H1 (cell line): ENCODE data around the gene BZW2. TPM values are rescaled to one million over a fixed set of nuclear protein-coding genes. Genes with fewer than 3 reads are reported as not detected.

ENCODE experiments used
- CTCF ChIA-PET: fragments of 300-600 bp; sonication (Branson Sonifier 250); formaldehyde crosslinking; loops from one replicate; lab custom pipeline; 2021; ENCODE audit not compliant: partially characterized antibody; lab: Charles Lee
- POLR2A ChIA-PET: fragments of 300-600 bp; sonication (Branson Sonifier 250); formaldehyde crosslinking; loops from one replicate; lab custom pipeline; 2021; ENCODE audit warnings: inconsistent platforms; ENCODE audit not compliant: partially characterized antibody; lab: Charles Lee
- DNase-seq, 2 experiments: peaks; one replicate each; pipeline versions ENCODE4 v3.0.0 to v3.0.0-alpha.2; 2010 to 2022; ENCODE audit warnings: low spot score in 2 of 2, low read depth in 1 of 2, mixed read lengths in 1 of 2
- FAIRE-seq: peaks from 2 replicates; lab custom pipeline; 2011; peaks lifted over from hg19 to GRCh38; lab: Jason Lieb, UNC
- H2AFZ ChIP-seq: 2 replicates; pipeline ENCODE4 v1.8.1; 2012; ENCODE audit warnings: low read length, inconsistent platforms
- H2AK5ac ChIP-seq: 2 replicates; pipeline ENCODE4 v1.6.1; 2013; ENCODE audit warnings: low read depth, low read length
- H2BK120ac ChIP-seq: replicated peaks from 2 replicates; pipeline ENCODE3; 2013; ENCODE audit warnings: low read depth, low read length, inconsistent platforms
- H2BK12ac ChIP-seq: 2 replicates; pipeline ENCODE4 v1.6.1; 2013; ENCODE audit warnings: low read depth, low read length
- H2BK15ac ChIP-seq: 2 replicates; pipeline ENCODE4 v1.6.1; 2013; ENCODE audit warnings: low read length
- H2BK20ac ChIP-seq: 2 replicates; pipeline ENCODE4 v1.6.1; 2013; ENCODE audit warnings: low read length
- H2BK5ac ChIP-seq: 2 replicates; pipeline ENCODE4 v1.6.1; 2013; ENCODE audit warnings: low read depth, low read length
- H3K14ac ChIP-seq: 2 replicates; pipeline ENCODE4 v1.6.1; 2013; ENCODE audit warnings: inconsistent platforms; ENCODE audit not compliant: insufficient read length
- H3K18ac ChIP-seq: 2 replicates; pipeline ENCODE4 v1.6.1; 2013; ENCODE audit warnings: low read length; ENCODE audit errors: extremely low read depth
- H3K23ac ChIP-seq: 2 replicates; pipeline ENCODE4 v1.6.1; 2013; ENCODE audit warnings: inconsistent platforms; ENCODE audit not compliant: insufficient read length
- H3K23me2 ChIP-seq: 2 replicates; pipeline ENCODE4 v1.6.1; 2013; ENCODE audit warnings: low read depth, low read length
- H3K27ac ChIP-seq: 2 replicates; pipeline ENCODE4 v1.6.1; 2011; ENCODE audit warnings: low read depth, low read length, inconsistent platforms
- H3K27me3 ChIP-seq, 4 experiments: replicated peaks in 1 of 4; 1 replicate in 1 of 4; 2 replicates in 3 of 4; pipeline versions ENCODE4 v1.6.1 to v1.8.1; 2011 to 2013; ENCODE audit warnings: low read length in 3 of 4, mild to moderate bottlenecking in 3 of 4, inconsistent platforms in 2 of 4, mixed read lengths in 2 of 4, moderate library complexity in 1 of 4; ENCODE audit not compliant: control insufficient read depth in 3 of 4, insufficient read depth in 3 of 4; ENCODE audit errors: extremely low read depth in 1 of 4
- H3K36me3 ChIP-seq, 4 experiments: 2 replicates each; pipeline versions ENCODE4 v1.6.1 to v1.8.1; 2011 to 2013; ENCODE audit warnings: mild to moderate bottlenecking in 4 of 4, low read length in 3 of 4, moderate library complexity in 2 of 4, control low read depth in 1 of 4, inconsistent platforms in 1 of 4; ENCODE audit not compliant: insufficient read depth in 4 of 4, control insufficient read depth in 2 of 4
- H3K4ac ChIP-seq: replicated peaks from 2 replicates; pipeline ENCODE3; 2013; ENCODE audit warnings: low read length, low read depth, mixed read lengths, inconsistent platforms; ENCODE audit not compliant: insufficient read length
- H3K4me1 ChIP-seq, 4 experiments: replicated peaks in 1 of 4; 1 replicate in 1 of 4; 2 replicates in 3 of 4; pipeline versions ENCODE4 v1.6.1 to v1.8.1; 2011 to 2013; ENCODE audit warnings: low read length in 3 of 4, inconsistent platforms in 2 of 4, mixed read lengths in 1 of 4; ENCODE audit not compliant: insufficient read depth in 4 of 4, control insufficient read depth in 3 of 4
- H3K4me2 ChIP-seq, 2 experiments: 2 replicates each; pipeline versions ENCODE4 v1.6.1 to v1.8.1; 2011 to 2013; ENCODE audit warnings: low read depth in 2 of 2, low read length in 2 of 2, control low read depth in 1 of 2, inconsistent platforms in 1 of 2, mild to moderate bottlenecking in 1 of 2; ENCODE audit not compliant: insufficient read depth in 1 of 2
- H3K4me3 ChIP-seq, 4 experiments: fragments of 200-600, 300-600 bp in 1 of 4; sonication (generic), shearing (Covaris generic), sonication (Bioruptor Twin) in 1 of 4; 2 replicates each; pipeline versions ENCODE4 v1.5.1 to v1.8.1; 2011 to 2016; ENCODE audit warnings: low read length in 4 of 4, low read depth in 3 of 4, control low read depth in 2 of 4, inconsistent platforms in 2 of 4, mild to moderate bottlenecking in 2 of 4, mixed read lengths in 1 of 4, moderate library complexity in 1 of 4; ENCODE audit not compliant: insufficient read depth in 2 of 4; ENCODE audit errors: extremely low read depth in 1 of 4
- H3K56ac ChIP-seq: replicated peaks from 2 replicates; pipeline ENCODE3; 2013; ENCODE audit warnings: low read depth, mild to moderate bottlenecking, mixed read lengths, low read length, inconsistent platforms; ENCODE audit not compliant: insufficient read length
- H3K79me1 ChIP-seq: 2 replicates; pipeline ENCODE4 v1.6.1; 2013; ENCODE audit warnings: low read depth, low read length, control low read depth
- H3K79me2 ChIP-seq, 2 experiments: 2 replicates each; pipeline versions ENCODE4 v1.6.1 to v1.8.1; 2012 to 2013; ENCODE audit warnings: low read length in 2 of 2, mild to moderate bottlenecking in 2 of 2, inconsistent platforms in 1 of 2; ENCODE audit not compliant: insufficient read depth in 2 of 2, control insufficient read depth in 1 of 2
- H3K9ac ChIP-seq, 4 experiments: replicated peaks in 1 of 4; 1 replicate in 1 of 4; 2 replicates in 3 of 4; pipeline versions ENCODE4 v1.6.1 to v1.8.1; 2011 to 2013; ENCODE audit warnings: low read depth in 3 of 4, low read length in 3 of 4, control low read depth in 2 of 4, mild to moderate bottlenecking in 2 of 4, moderate library complexity in 2 of 4, inconsistent platforms in 1 of 4; ENCODE audit errors: extremely low read depth in 1 of 4
- H3K9me3 ChIP-seq, 2 experiments: 2 replicates each; pipeline versions ENCODE4 v1.6.1 to v1.8.1; 2012 to 2013; ENCODE audit warnings: mild to moderate bottlenecking in 2 of 2, moderate library complexity in 2 of 2, control low read depth in 1 of 2, inconsistent platforms in 1 of 2, low read depth in 1 of 2, low read length in 1 of 2, mixed read lengths in 1 of 2; ENCODE audit not compliant: insufficient read depth in 2 of 2
- H4K20me1 ChIP-seq, 2 experiments: replicated peaks in 1 of 2; 2 replicates each; pipeline versions ENCODE3 to v1.8.1; 2011 to 2013; ENCODE audit warnings: inconsistent platforms in 2 of 2, low read length in 2 of 2, mild to moderate bottlenecking in 1 of 2; ENCODE audit not compliant: insufficient read depth in 2 of 2, control insufficient read depth in 1 of 2
- H4K5ac ChIP-seq: 2 replicates; pipeline ENCODE4 v1.6.1; 2013; ENCODE audit warnings: low read length, low read depth, mixed read lengths, inconsistent platforms; ENCODE audit not compliant: insufficient read length
- H4K8ac ChIP-seq: 2 replicates; pipeline ENCODE4 v1.8.0; 2013; ENCODE audit warnings: mild to moderate bottlenecking, moderate library complexity, low read length, inconsistent platforms; ENCODE audit not compliant: insufficient read depth; ENCODE audit errors: extremely low read depth
- H4K91ac ChIP-seq: replicated peaks from 2 replicates; pipeline ENCODE3; 2013; ENCODE audit warnings: low read length, mixed read lengths, inconsistent platforms; ENCODE audit not compliant: insufficient read length
- ATF2 ChIP-seq: IDR thresholded peaks from 2 replicates; pipeline ENCODE4 v1.6.1; 2012; ENCODE audit warnings: low read length, inconsistent platforms
- CBX5 ChIP-seq: fragments of 300-800, 300-1000 bp; sonication (generic); IDR thresholded peaks from 2 replicates; pipeline ENCODE4 v1.7.1; 2016; ENCODE audit warnings: antibody characterized with exemption, low read length, low read depth
- CEBPB ChIP-seq: IDR thresholded peaks from 2 replicates; pipeline ENCODE4 v1.6.1; 2012; ENCODE audit warnings: low read depth, low read length
- EZH2 ChIP-seq: fragments of 200-600 bp; sonication (generic); IDR thresholded peaks from 2 replicates; pipeline ENCODE4 v1.7.1; 2012; ENCODE audit warnings: low read depth, mild to moderate bottlenecking, moderate library complexity, low read length, inconsistent platforms; ENCODE audit not compliant: severe bottlenecking
- FOSL1 ChIP-seq: IDR thresholded peaks from 2 replicates; pipeline ENCODE4 v1.6.1; 2011; ENCODE audit warnings: mild to moderate bottlenecking, low read depth, low read length, moderate library complexity; ENCODE audit not compliant: insufficient read depth
- POLR2A ChIP-seq, 2 experiments: IDR thresholded peaks; 1 replicate in 1 of 2; 2 replicates in 1 of 2; pipeline ENCODE4 v1.6.1; 2011; ENCODE audit warnings: low read depth in 2 of 2, low read length in 2 of 2, mild to moderate bottlenecking in 2 of 2; ENCODE audit errors: control extremely low read depth in 1 of 2
- RAD21 ChIP-seq, 2 experiments: IDR thresholded peaks in 1 of 2; conservative IDR thresholded peaks in 1 of 2; 2 replicates each; pipeline ENCODE4 v1.6.1; 2011; ENCODE audit warnings: low read depth in 2 of 2, low read length in 2 of 2, improper control_type of control experiment in 1 of 2, inconsistent platforms in 1 of 2, mild to moderate bottlenecking in 1 of 2, moderate library complexity in 1 of 2
- SAP30 ChIP-seq: fragments of 300-600 bp; sonication (generic); IDR thresholded peaks from 2 replicates; pipeline ENCODE4 v1.7.1; 2012; ENCODE audit warnings: low read length, moderate library complexity, mild to moderate bottlenecking, inconsistent platforms; ENCODE audit not compliant: insufficient read depth, insufficient replicate concordance
- TAF7 ChIP-seq: optimal IDR thresholded peaks from 2 replicates; pipeline ENCODE3; 2011; ENCODE audit warnings: low read depth, mild to moderate bottlenecking, inconsistent platforms, low read length, moderate library complexity, borderline replicate concordance
- ZNF274 ChIP-seq: IDR thresholded peaks from 2 replicates; pipeline ENCODE4 v1.7.0; 2012; ENCODE audit warnings: low read length, borderline replicate concordance; ENCODE audit errors: extremely low read depth
- WGBS, 2 experiments: shearing (Covaris generic) in 1 of 2; methylation state at CpG; one replicate each; pipeline versions ENCODE4 v1.1.6 to v1.1.7; 2013 to 2015; ENCODE audit warnings: low lambda C conversion rate in 2 of 2, mixed read lengths in 2 of 2, inconsistent platforms in 1 of 2, low coverage in 1 of 2, missing lambda C conversion rate in 1 of 2; ENCODE audit not compliant: insufficient replicate concordance in 2 of 2, insufficient coverage in 1 of 2, insufficient read length in 1 of 2; ENCODE audit errors: extremely low coverage in 1 of 2, missing lambda C conversion rate in 1 of 2; 5-methylcytosine and 5-hydroxymethylcytosine counted together
- polyA plus RNA-seq, 7 experiments: library from polyadenylated mRNA; depleted of rRNA in 3 of 7; stranded (reverse) in 5 of 7; unstranded in 2 of 7; fragments of >200 nt in 5 of 7; fragments of 200-250 nt in 2 of 7; gene quantifications; 1 replicate in 5 of 7; 2 replicates in 1 of 7; 4 replicates in 1 of 7; pipeline versions ENCODE4 v1.2.1 to v1.2.3, GENCODE V29; 2011 to 2013; ENCODE audit warnings: missing spikeins in 2 of 7, mixed read lengths in 2 of 7
- total RNA-seq: library from RNA; stranded (reverse); fragmentation: NEBNext Ultra II Directional; extraction: Animal tissue kit (Norgen Biotek cat#: 25700); gene quantifications from 2 replicates; pipeline ENCODE4 v1.2.1, GENCODE V29; 2021

Gene BZW2
- total and polyA plus RNA-seq, 2 of the 8 experiments (the other 6 are each of a cell fraction or from before 2014, with no cell fraction given), result 32.3 to 103 TPM

GRCh38 chr7:16718111-16718656 lies 72.2 kb downstream of the BZW2 start:
- 93% methylated on average over 3 of the region's 3 CpGs; no CpG with 5 or more reads in 1 of the 2 experiments for WGBS, 2 experiments
- ChIA-PET POLR2A (no interaction called here), CTCF (interaction anchor here (0.8 to 1.5 kb wide), 2 partner anchors 23 to 154 kb away, joined by 3 to 4 read pairs; no protein-coding TSS in a partner anchor)
- Histone ChIP-seq H3K14ac (no peak overlapping the region), H3K23ac (no peak overlapping the region), H2BK15ac (no peak overlapping the region), H3K79me1 (no peaks in the 10 kb centered on the region), H3K79me2 (no peaks in the 10 kb centered on the region), H3K4me2 (no peak overlapping the region), H3K4me1 (no peaks in the 10 kb centered on the region), H4K91ac (no peak overlapping the region), H2BK12ac (no peak overlapping the region), H2BK5ac (no peak overlapping the region), H4K8ac (no peak overlapping the region), H3K4me3 (no peak overlapping the region), H2BK20ac (no peak overlapping the region)
- no peak for FAIRE-seq
- TF ChIP-seq RAD21 (IDR thresholded peaks at IDR 0.05 in 1 of 2, conservative IDR thresholded peaks at IDR 0.05 in 1 of 2; ENCODE audit: low read depth in 2 of 2, low read length in 2 of 2) (no peak), POLR2A (IDR thresholded peaks at IDR 0.05; ENCODE audit: control extremely low read depth in 1 of 2, low read depth in 2 of 2, low read length in 2 of 2) (no peak), CEBPB (no peak), FOSL1 (no peak), EZH2 (no peak), ATF2 (no peak), ZNF274 (no peak), SAP30 (no peak), TAF7 (no peak), CBX5 (no peak)
- TF ChIP-seq, all 59 proteins: peak for 0
- no peak for DNase-seq
- H3K27me3 ChIP-seq, result no peaks in the 10 kb centered on the region
- H2AFZ ChIP-seq, result no peak overlapping the region
- no peaks in the 10 kb centered on the region for H3K9me3 ChIP-seq
- H2BK120ac ChIP-seq, result no peak overlapping the region
- H3K23me2 ChIP-seq, result no peaks in the 10 kb centered on the region
- H3K27ac ChIP-seq, result no peak overlapping the region
- no peak overlapping the region for H3K4ac ChIP-seq
- H2AK5ac ChIP-seq, result no peak overlapping the region
- H4K20me1 ChIP-seq, result no peaks in the 10 kb centered on the region
- no peak overlapping the region for H3K9ac ChIP-seq
- H4K5ac ChIP-seq, result no peak overlapping the region
- no peaks in the 10 kb centered on the region for H3K36me3 ChIP-seq
- no peak overlapping the region for H3K56ac ChIP-seq
- no peak overlapping the region for H3K18ac ChIP-seq
